Measurements from ENCODE around the gene SOWAHC.
"Not testable (repeated sequence)": the region's sequence is repeated elsewhere in the genome, so short reads cannot be mapped to it uniquely, and the experiment has no call there.

Gene SOWAHC

GRCh38 chr2:109615637-109616144 lies 1.5 kb downstream of the SOWAHC start:
- no peak for DNase-seq (ENCODE audit: low read depth)

- no peak for DNase-seq (ENCODE audit: low read depth)
These were observed 2.0 kb downstream of the SOWAHC start for GRCh38 chr2:109616184-109616583.

- DNase-seq (ENCODE audit: low read depth) = no peak
These were observed 5.0 kb downstream of the SOWAHC start for GRCh38 chr2:109619032-109619615.

- DNase-seq (ENCODE audit: low read depth) = no peak
These were observed 9.1 kb downstream of the SOWAHC start for GRCh38 chr2:109623297-109623696.

- DNase-seq (ENCODE audit: low read depth) = no peak
These were observed 9.8 kb downstream of the SOWAHC start for GRCh38 chr2:109623923-109624322.

- no peak for DNase-seq (ENCODE audit: low read depth)
These were observed 10.2 kb downstream of the SOWAHC start for GRCh38 chr2:109624339-109624738.

- DNase-seq (ENCODE audit: low read depth) = not testable (repeated sequence)
These were observed 14.2 kb downstream of the SOWAHC start for GRCh38 chr2:109628321-109628720.

- DNase-seq (ENCODE audit: low read depth) = no peak
These were observed 15.7 kb downstream of the SOWAHC start for GRCh38 chr2:109629867-109630266.

GRCh38 chr2:109630441-109631430 lies 16.6 kb downstream of the SOWAHC start:
- no peak for DNase-seq (ENCODE audit: low read depth)

GRCh38 chr2:109631741-109632140 lies 17.6 kb downstream of the SOWAHC start:
- no peak for DNase-seq (ENCODE audit: low read depth)

GRCh38 chr2:109632158-109632789 lies 18.1 kb downstream of the SOWAHC start:
- DNase-seq (ENCODE audit: low read depth) = no peak

GRCh38 chr2:109633284-109633961 lies 19.3 kb downstream of the SOWAHC start:
- no peak for DNase-seq (ENCODE audit: low read depth)

- DNase-seq (ENCODE audit: low read depth) = no peak
These were observed 21.5 kb downstream of the SOWAHC start for GRCh38 chr2:109635426-109636304.

- no peak for DNase-seq (ENCODE audit: low read depth)
These were observed 22.2 kb downstream of the SOWAHC start for GRCh38 chr2:109636317-109636716.

- DNase-seq (ENCODE audit: low read depth) = no peak
These were observed 23.8 kb downstream of the SOWAHC start for GRCh38 chr2:109637749-109638570.

GRCh38 chr2:109638795-109639194 lies 24.6 kb downstream of the SOWAHC start:
- DNase-seq (ENCODE audit: low read depth) = no peak

GRCh38 chr2:109640000-109640399 lies 25.8 kb downstream of the SOWAHC start:
- DNase-seq (ENCODE audit: low read depth) = not testable (repeated sequence)

GRCh38 chr2:109644571-109645275 lies 30.6 kb downstream of the SOWAHC start:
- no peak for DNase-seq (ENCODE audit: low read depth)

GRCh38 chr2:109645412-109646184 lies 31.4 kb downstream of the SOWAHC start:
- no peak for DNase-seq (ENCODE audit: low read depth)

Data from activated T-helper 9 cell treated with anti-CD3 and anti-CD28 coated beads, Interleukin-2, amount 50 U/mL, for 16 hours (primary cell).